GM12878 (cell line): Measurements from ENCODE around the gene PRR13. TPM values are rescaled to one million over a fixed set of nuclear protein-coding genes. Genes with fewer than 3 reads are reported as not detected.

Experiments
- ATAC-seq: fragments of 200-7000 bp; cut with Tn5 transposase; 3 replicates; pipeline ENCODE4 v1.9.1; 2020; ENCODE audit warnings: mild to moderate bottlenecking, moderate library complexity
- BruUV-seq: library from RNA; stranded (reverse); fragments of 400-500 nt; replicated peaks from 2 replicates; lab custom pipeline; 2021; lab: Mats Ljungman, UMichigan
- CTCF ChIA-PET: fragments of 300-600 bp; sonication (Branson Sonifier 250); formaldehyde crosslinking; extraction: SDS; loops from one replicate; lab custom pipeline; 2021; ENCODE audit warnings: inconsistent platforms; lab: Yijun Ruan, JAX
- POLR2A ChIA-PET: fragments of 350-600 bp; formaldehyde crosslinking; extraction: SDS; loops from one replicate; lab custom pipeline; 2021; ENCODE audit warnings: inconsistent platforms; lab: Charles Lee
- RAD21 ChIA-PET: fragments of 300-600 bp; sonication (Branson Sonifier 250); formaldehyde crosslinking; loops from one replicate; lab custom pipeline; 2023; ENCODE audit warnings: antibody characterized with exemption; ENCODE audit not compliant: unreplicated experiment; lab: Charles Lee
- SMC1A ChIA-PET: fragments of 300-600 bp; sonication (Branson Sonifier 250); formaldehyde crosslinking; loops from one replicate; lab custom pipeline; 2023; ENCODE audit not compliant: unreplicated experiment, uncharacterized antibody; lab: Charles Lee
- DNase-seq: peaks from one replicate; pipeline ENCODE4 v3.0.0-alpha.2; 2011; ENCODE audit warnings: low read depth, low spot score
- FAIRE-seq: peaks from 3 replicates; lab custom pipeline; 2011; peaks lifted over from hg19 to GRCh38; lab: Jason Lieb, UNC
- H2AFZ ChIP-seq: 2 replicates; pipeline ENCODE4 v1.6.0; 2011; ENCODE audit warnings: low read depth, low read length, control low read depth; ENCODE audit not compliant: control insufficient read depth
- H3K27ac ChIP-seq: 2 replicates; pipeline ENCODE4 v1.5.1; 2011; ENCODE audit warnings: control low read depth; ENCODE audit not compliant: control insufficient read depth, insufficient read depth
- H3K27me3 ChIP-seq, 2 experiments: replicated peaks in 1 of 2; 2 replicates each; pipeline versions ENCODE4 v1.6.0 to v1.6.1; 2011; ENCODE audit warnings: low read length in 1 of 2; ENCODE audit not compliant: control insufficient read depth in 2 of 2, insufficient read depth in 2 of 2
- H3K36me3 ChIP-seq, 2 experiments: 2 replicates each; pipeline ENCODE4 v1.5.1; 2011; ENCODE audit warnings: low read length in 1 of 2; ENCODE audit not compliant: control insufficient read depth in 2 of 2, insufficient read depth in 2 of 2
- H3K4me1 ChIP-seq: 2 replicates; pipeline ENCODE4 v1.6.1; 2011; ENCODE audit warnings: mild to moderate bottlenecking, low read length, moderate library complexity, mixed read lengths; ENCODE audit not compliant: control insufficient read depth, insufficient read depth
- H3K4me2 ChIP-seq: 2 replicates; pipeline ENCODE4 v1.6.0; 2011; ENCODE audit warnings: control low read depth; ENCODE audit not compliant: control insufficient read depth, insufficient read depth
- H3K4me3 ChIP-seq: fragments of 200-600 bp; sonication (generic); 2 replicates; pipeline ENCODE4 v1.5.1; 2016
- H3K79me2 ChIP-seq: 2 replicates; pipeline ENCODE4 v1.6.0; 2011; ENCODE audit warnings: low read length; ENCODE audit not compliant: control insufficient read depth, insufficient read depth
- H3K9ac ChIP-seq: 2 replicates; pipeline ENCODE4 v1.8.0; 2011; ENCODE audit warnings: low read length, control low read depth, mixed read lengths; ENCODE audit not compliant: control insufficient read depth, insufficient read depth
- H3K9me3 ChIP-seq: replicated peaks from 3 replicates; pipeline ENCODE4 v1.5.1; 2011; ENCODE audit warnings: mild to moderate bottlenecking, low read length; ENCODE audit not compliant: control insufficient read depth, insufficient read depth
- H4K20me1 ChIP-seq: 2 replicates; pipeline ENCODE4 v1.6.0; 2011; ENCODE audit not compliant: control insufficient read depth, insufficient read depth
- WGBS: methylation state at CpG from one replicate; pipeline ENCODE4 v1.1.6; 2016; ENCODE audit warnings: low lambda C conversion rate; ENCODE audit not compliant: insufficient replicate concordance, insufficient coverage; ENCODE audit errors: missing lambda C conversion rate; 5-methylcytosine and 5-hydroxymethylcytosine counted together
- in situ Hi-C: fragments of 300-500 bp; cut with MboI; formaldehyde crosslinking; loops from 9 replicates; pipeline ENCODE4 v1.14.3; 2018; ENCODE audit warnings: mixed read lengths
- intact Hi-C: fragments of 100-400 bp; cut with micrococcal nuclease; formaldehyde crosslinking; loops from one replicate; pipeline ENCODE4 v1.14.2; 2022; ENCODE audit not compliant: unreplicated experiment
- polyA plus RNA-seq, 11 experiments: library from polyadenylated mRNA; depleted of rRNA in 4 of 11; unstranded in 6 of 11; stranded (reverse) in 5 of 11; fragments of >200 nt; fragmentation: Nextera tagmentation in 4 of 11; fragmentation: Illumina TruSeq in 1 of 11; extraction: Ambion mirVana in 4 of 11; extraction: Trizol in 1 of 11; gene quantifications; 1 replicate in 1 of 11; 2 replicates in 10 of 11; pipeline versions ENCODE4 v1.2.1 to v1.2.3, GENCODE V29; 2011 to 2016; ENCODE audit warnings: inconsistent platforms in 2 of 11, missing spikeins in 2 of 11, low read depth in 1 of 11
- total RNA-seq, 4 experiments: library from RNA; depleted of rRNA in 3 of 4; stranded (reverse); fragments of >200 nt in 3 of 4; fragmentation: Illumina TruSeq in 1 of 4; extraction: Trizol in 1 of 4; gene quantifications; 2 replicates each; pipeline versions ENCODE4 v1.2.1 to v1.2.3, GENCODE V29; 2013 to 2021
- TF ChIP-seq, protein P1 (sequence below): fragments of 450-650 bp; formaldehyde crosslinking; IDR thresholded peaks from 2 replicates; pipeline ENCODE4 v1.5.0; 2022; ENCODE audit warnings: mild to moderate bottlenecking, missing genetic modification characterization
- TF ChIP-seq, protein P2 (sequence below): IDR thresholded peaks from 2 replicates; pipeline ENCODE4 v1.6.1; 2011; ENCODE audit warnings: borderline replicate concordance, low read depth, mild to moderate bottlenecking, moderate library complexity, low read length; ENCODE audit not compliant: insufficient read depth, poor library complexity, severe bottlenecking

Gene PRR13
- total and polyA plus RNA-seq, 10 of the 15 experiments (the other 5 are each of a cell fraction or from before 2014, with no cell fraction given) = 94.2 to 462 (median 276) TPM

- H4K20me1 ChIP-seq = no peaks in the 10 kb centered on the region
- ChIA-PET POLR2A (interaction anchor here (0.6 to 1.1 kb wide), 4 partner anchors 11 to 73 kb away, joined by 3 to 8 read pairs (median 4); no protein-coding TSS in a partner anchor), RAD21 (interaction anchor here (1.0 to 1.5 kb wide), 6 partner anchors 13 to 104 kb away, joined by 3 to 9 read pairs (median 3); partner anchors contain the start of genes PRR13 and SP1), SMC1A (interaction anchor here (0.7 to 1.7 kb wide), 7 partner anchors 10 to 104 kb away, joined by 3 to 7 read pairs (median 3); no protein-coding TSS in a partner anchor), CTCF (interaction anchor here (0.6 to 10.1 kb wide), 8 partner anchors 9 to 370 kb away, joined by 3 to 225 read pairs (median 4); no protein-coding TSS in a partner anchor)
- in situ Hi-C loops = no loop called here
- no peaks in the 10 kb centered on the region for H3K27me3 ChIP-seq
- H3K4me1 ChIP-seq = no peaks in the 10 kb centered on the region
- TF ChIP-seq, protein P1, sequence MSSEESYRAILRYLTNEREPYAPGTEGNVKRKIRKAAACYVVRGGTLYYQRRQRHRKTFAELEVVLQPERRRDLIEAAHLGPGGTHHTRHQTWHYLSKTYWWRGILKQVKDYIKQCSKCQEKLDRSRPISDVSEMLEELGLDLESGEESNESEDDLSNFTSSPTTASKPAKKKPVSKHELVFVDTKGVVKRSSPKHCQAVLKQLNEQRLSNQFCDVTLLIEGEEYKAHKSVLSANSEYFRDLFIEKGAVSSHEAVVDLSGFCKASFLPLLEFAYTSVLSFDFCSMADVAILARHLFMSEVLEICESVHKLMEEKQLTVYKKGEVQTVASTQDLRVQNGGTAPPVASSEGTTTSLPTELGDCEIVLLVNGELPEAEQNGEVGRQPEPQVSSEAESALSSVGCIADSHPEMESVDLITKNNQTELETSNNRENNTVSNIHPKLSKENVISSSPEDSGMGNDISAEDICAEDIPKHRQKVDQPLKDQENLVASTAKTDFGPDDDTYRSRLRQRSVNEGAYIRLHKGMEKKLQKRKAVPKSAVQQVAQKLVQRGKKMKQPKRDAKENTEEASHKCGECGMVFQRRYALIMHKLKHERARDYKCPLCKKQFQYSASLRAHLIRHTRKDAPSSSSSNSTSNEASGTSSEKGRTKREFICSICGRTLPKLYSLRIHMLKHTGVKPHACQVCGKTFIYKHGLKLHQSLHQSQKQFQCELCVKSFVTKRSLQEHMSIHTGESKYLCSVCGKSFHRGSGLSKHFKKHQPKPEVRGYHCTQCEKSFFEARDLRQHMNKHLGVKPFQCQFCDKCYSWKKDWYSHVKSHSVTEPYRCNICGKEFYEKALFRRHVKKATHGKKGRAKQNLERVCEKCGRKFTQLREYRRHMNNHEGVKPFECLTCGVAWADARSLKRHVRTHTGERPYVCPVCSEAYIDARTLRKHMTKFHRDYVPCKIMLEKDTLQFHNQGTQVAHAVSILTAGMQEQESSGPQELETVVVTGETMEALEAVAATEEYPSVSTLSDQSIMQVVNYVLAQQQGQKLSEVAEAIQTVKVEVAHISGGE (CRISPR knock-in tag) = no peak
- TF ChIP-seq, protein P2, sequence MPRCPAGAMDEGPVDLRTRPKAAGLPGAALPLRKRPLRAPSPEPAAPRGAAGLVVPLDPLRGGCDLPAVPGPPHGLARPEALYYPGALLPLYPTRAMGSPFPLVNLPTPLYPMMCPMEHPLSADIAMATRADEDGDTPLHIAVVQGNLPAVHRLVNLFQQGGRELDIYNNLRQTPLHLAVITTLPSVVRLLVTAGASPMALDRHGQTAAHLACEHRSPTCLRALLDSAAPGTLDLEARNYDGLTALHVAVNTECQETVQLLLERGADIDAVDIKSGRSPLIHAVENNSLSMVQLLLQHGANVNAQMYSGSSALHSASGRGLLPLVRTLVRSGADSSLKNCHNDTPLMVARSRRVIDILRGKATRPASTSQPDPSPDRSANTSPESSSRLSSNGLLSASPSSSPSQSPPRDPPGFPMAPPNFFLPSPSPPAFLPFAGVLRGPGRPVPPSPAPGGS = peak; percentile 74
- no peaks in the 10 kb centered on the region for H3K9me3 ChIP-seq
- FAIRE-seq (no peak), DNase-seq (no peak), ATAC-seq (peak; percentile 56)
- no peaks in the 10 kb centered on the region for H3K79me2 ChIP-seq
- peak overlapping the region; percentile 51 for H2AFZ ChIP-seq
- no peak overlapping the region for H3K4me2 ChIP-seq
- H3K9ac ChIP-seq = no peak overlapping the region
- 51% methylated on average over 7 of the region's 7 CpGs for WGBS
- no peaks in the 10 kb centered on the region for H3K36me3 ChIP-seq
- intact Hi-C loops = no loop called here
- no TSS peak for BruUV-seq
- H3K27ac ChIP-seq = no peak overlapping the region
- H3K4me3 ChIP-seq = no peak overlapping the region
These were observed 13.5 kb upstream of the PRR13 start for GRCh38 chr12:53427905-53428594.
